Memory B cell (primary cell): Measurements from ENCODE around the gene DBN1.

Source experiments
- ATAC-seq: fragments of 150-1000 bp; cut with Tn5 transposase; 2 replicates; pipeline ENCODE4 v1.10.0; 2021; ENCODE audit warnings: low read depth, mild to moderate bottlenecking, moderate library complexity
- DNase-seq, 2 donors: peaks; one replicate each; pipeline ENCODE4 v3.0.0; 2022; ENCODE audit warnings: low spot score in 2 of 2
- H3K27ac Mint-ChIP-seq: one replicate; pipeline ENCODE4 v1.8.0; 2022; ENCODE audit warnings: mild to moderate bottlenecking, moderate library complexity, mixed read lengths
- H3K27me3 Mint-ChIP-seq: one replicate; pipeline ENCODE4 v1.8.0; 2022; ENCODE audit warnings: mixed read lengths
- H3K36me3 Mint-ChIP-seq: one replicate; pipeline ENCODE4 v1.8.0; 2022; ENCODE audit warnings: mild to moderate bottlenecking, mixed read lengths
- H3K4me1 Mint-ChIP-seq: one replicate; pipeline ENCODE4 v1.8.0; 2022; ENCODE audit warnings: mixed read lengths
- H3K4me3 Mint-ChIP-seq: one replicate; pipeline ENCODE4 v1.8.0; 2022; ENCODE audit warnings: mild to moderate bottlenecking, moderate library complexity, mixed read lengths
- H3K9me3 Mint-ChIP-seq: one replicate; pipeline ENCODE4 v1.8.0; 2022; ENCODE audit warnings: mixed read lengths

DBN1 gene

DNA sequence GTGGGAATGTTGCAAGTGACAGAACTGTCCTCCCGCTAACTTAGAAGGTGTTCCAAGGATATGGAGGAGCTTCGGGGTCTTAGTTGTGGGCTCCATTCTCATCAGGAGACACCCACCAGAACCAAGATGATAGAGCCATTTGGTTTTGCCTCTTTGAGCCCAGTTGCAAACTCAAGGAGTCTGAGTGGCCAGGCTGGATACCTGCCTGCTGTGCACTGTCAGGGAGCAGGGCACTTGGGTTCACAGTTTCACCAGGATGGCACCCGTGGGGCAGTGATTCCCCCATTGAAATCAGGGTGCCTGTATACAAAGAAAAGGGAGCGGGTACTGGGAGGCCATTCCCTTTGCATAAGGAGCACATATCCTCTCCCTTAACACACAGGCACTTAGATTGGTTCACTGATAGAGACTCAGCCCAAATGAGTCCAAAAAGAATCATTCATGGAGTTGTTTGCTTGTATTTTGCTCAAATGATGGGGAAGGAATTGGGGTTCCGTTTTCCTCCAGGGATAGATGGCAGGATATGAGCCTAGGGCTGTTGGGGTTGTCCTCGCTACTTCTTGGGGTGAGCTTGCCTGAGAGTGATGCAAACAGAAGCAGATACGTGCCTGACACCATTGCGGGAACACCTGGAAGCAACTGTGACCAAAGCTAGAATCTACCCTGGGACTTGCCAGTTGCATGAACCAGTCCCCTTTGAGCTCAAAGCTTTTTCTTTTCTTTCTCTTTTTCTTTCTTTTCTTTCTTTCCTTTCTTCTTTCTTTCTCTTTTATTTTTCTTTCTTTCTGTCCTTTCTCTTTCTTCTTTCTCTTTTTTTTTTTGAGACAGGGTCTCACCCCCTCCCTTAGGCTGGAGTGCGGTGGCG, 28.1 kb downstream of the DBN1 start:
- Mint-ChIP-seq H3K27me3 (no peaks in the 10 kb centered on the region), H3K36me3 (peaks cover 10% of the 10 kb centered on the region), H3K27ac (peak overlapping the region; percentile 95), H3K4me3 (peak overlapping the region; percentile 74), H3K9me3 (no peaks in the 10 kb centered on the region), H3K4me1 (peaks cover 31% of the 10 kb centered on the region)
- ATAC-seq (peak; percentile 12), DNase-seq (no peak)

- no peak for DNase-seq
- no peaks in the 10 kb centered on the region for H3K9me3 Mint-ChIP-seq
- peak overlapping the region; percentile 95 for H3K27ac Mint-ChIP-seq
- H3K4me1 Mint-ChIP-seq, result peaks cover 35% of the 10 kb centered on the region
- no peaks in the 10 kb centered on the region for H3K27me3 Mint-ChIP-seq
- peak; percentile 34 for ATAC-seq
- H3K36me3 Mint-ChIP-seq, result peaks cover 16% of the 10 kb centered on the region
- H3K4me3 Mint-ChIP-seq, result peak overlapping the region; percentile 61
Observed at GRCh38 chr5:177444106-177445051, 29.1 kb downstream of the DBN1 start.

DNA sequence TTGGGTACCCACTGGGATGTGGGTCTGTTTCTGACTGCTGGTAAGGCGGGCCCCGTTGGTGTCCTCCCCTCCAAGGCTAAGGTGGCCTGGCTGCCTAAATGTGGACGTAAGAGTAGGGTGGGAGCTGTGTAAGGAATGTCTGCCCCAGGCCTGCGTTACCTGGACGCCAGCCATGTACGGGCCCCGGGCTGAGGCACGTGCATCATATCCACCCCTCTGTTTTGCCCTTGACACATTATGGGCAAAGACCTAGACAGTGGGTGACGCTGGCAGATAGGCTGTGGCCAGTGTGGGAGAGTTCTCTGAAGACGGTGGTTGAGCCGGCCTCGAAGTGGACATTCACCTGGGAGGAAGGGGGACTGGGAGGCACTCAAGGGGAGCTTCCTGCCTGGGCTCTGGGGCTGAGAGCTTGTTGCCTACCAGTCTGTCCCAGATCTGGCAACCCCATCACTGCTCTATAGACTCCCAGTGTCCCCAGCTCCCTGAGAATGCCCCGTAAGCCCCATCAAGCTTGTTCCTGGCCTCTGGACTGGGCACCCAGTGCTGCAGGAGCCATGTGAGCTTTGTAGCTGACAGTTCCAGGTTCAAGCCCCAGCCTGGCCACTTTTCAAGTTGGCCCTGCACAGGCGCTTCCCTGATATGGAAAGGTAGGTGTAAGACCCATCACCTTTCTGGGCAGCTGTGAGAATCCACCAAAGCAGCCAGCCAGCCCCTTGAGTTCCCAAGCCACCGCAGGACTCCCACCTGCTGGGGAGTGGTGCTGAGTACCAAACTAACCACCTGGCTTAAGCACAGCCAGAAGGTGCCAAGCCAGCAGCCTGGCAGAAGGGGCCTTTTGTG, 30.1 kb downstream of the DBN1 start:
- ATAC-seq (no peak), DNase-seq (no peak)
- Mint-ChIP-seq H3K9me3 (no peaks in the 10 kb centered on the region), H3K4me3 (no peak overlapping the region), H3K36me3 (peaks cover 17% of the 10 kb centered on the region), H3K4me1 (peaks cover 31% of the 10 kb centered on the region), H3K27ac (peak overlapping the region; percentile 95), H3K27me3 (no peaks in the 10 kb centered on the region)

- Mint-ChIP-seq H3K4me3 (no peak overlapping the region), H3K27ac (no peak overlapping the region)
Observed at GRCh38 chr5:177442066-177442826, 31.2 kb downstream of the DBN1 start.

GRCh38 chr5:177440990-177441780, 32.2 kb downstream of the DBN1 start:
- H3K4me3 Mint-ChIP-seq, result no peak overlapping the region
- ATAC-seq (no peak), DNase-seq (no peak)
- H3K27ac Mint-ChIP-seq, result no peak overlapping the region
- no peaks in the 10 kb centered on the region for H3K27me3 Mint-ChIP-seq
- peaks cover 28% of the 10 kb centered on the region for H3K36me3 Mint-ChIP-seq
- H3K9me3 Mint-ChIP-seq, result no peaks in the 10 kb centered on the region
- peaks cover 32% of the 10 kb centered on the region for H3K4me1 Mint-ChIP-seq

More at GRCh38 chr5:177442066-177442826, 31.2 kb downstream of the DBN1 start:
- peaks cover 29% of the 10 kb centered on the region for H3K4me1 Mint-ChIP-seq
- no peaks in the 10 kb centered on the region for H3K27me3 Mint-ChIP-seq
- ATAC-seq, result no peak
- peaks cover 24% of the 10 kb centered on the region for H3K36me3 Mint-ChIP-seq
- H3K9me3 Mint-ChIP-seq, result no peaks in the 10 kb centered on the region
- DNase-seq, result no peak

GRCh38 chr5:177440211-177440989, 33.0 kb downstream of the DBN1 start:
- Mint-ChIP-seq H3K27me3 (no peaks in the 10 kb centered on the region), H3K36me3 (peaks cover 29% of the 10 kb centered on the region), H3K4me1 (peaks cover 25% of the 10 kb centered on the region), H3K9me3 (no peaks in the 10 kb centered on the region), H3K27ac (no peak overlapping the region), H3K4me3 (no peak overlapping the region)
- ATAC-seq, result no peak
- no peak for DNase-seq

- peaks cover 29% of the 10 kb centered on the region for H3K36me3 Mint-ChIP-seq
- H3K9me3 Mint-ChIP-seq, result no peaks in the 10 kb centered on the region
- H3K27me3 Mint-ChIP-seq, result no peaks in the 10 kb centered on the region
- H3K27ac Mint-ChIP-seq, result no peak overlapping the region
- ATAC-seq, result no peak
- peaks cover 18% of the 10 kb centered on the region for H3K4me1 Mint-ChIP-seq
- DNase-seq, result no peak
- H3K4me3 Mint-ChIP-seq, result no peak overlapping the region
Observed at GRCh38 chr5:177439518-177440053, 33.8 kb downstream of the DBN1 start.

- ATAC-seq, result no peak
- Mint-ChIP-seq H3K9me3 (no peaks in the 10 kb centered on the region), H3K27me3 (no peaks in the 10 kb centered on the region), H3K27ac (no peak overlapping the region), H3K36me3 (peaks cover 29% of the 10 kb centered on the region), H3K4me1 (peaks cover 13% of the 10 kb centered on the region), H3K4me3 (no peak overlapping the region)
- no peak for DNase-seq
Observed at GRCh38 chr5:177438468-177438867, 35.0 kb downstream of the DBN1 start.

GRCh38 chr5:177437623-177438022, 35.8 kb downstream of the DBN1 start:
- Mint-ChIP-seq H3K27ac (no peak overlapping the region), H3K4me3 (no peak overlapping the region), H3K36me3 (peaks cover 28% of the 10 kb centered on the region), H3K4me1 (peaks cover 13% of the 10 kb centered on the region), H3K9me3 (no peaks in the 10 kb centered on the region), H3K27me3 (no peaks in the 10 kb centered on the region)
- DNase-seq, result no peak
- ATAC-seq, result no peak

GRCh38 chr5:177435847-177436536, 37.4 kb downstream of the DBN1 start:
- no peaks in the 10 kb centered on the region for H3K27me3 Mint-ChIP-seq
- H3K27ac Mint-ChIP-seq, result no peak overlapping the region
- ATAC-seq (no peak), DNase-seq (no peak)
- peaks cover 20% of the 10 kb centered on the region for H3K36me3 Mint-ChIP-seq
- H3K9me3 Mint-ChIP-seq, result no peaks in the 10 kb centered on the region
- no peak overlapping the region for H3K4me3 Mint-ChIP-seq
- peaks cover 18% of the 10 kb centered on the region for H3K4me1 Mint-ChIP-seq

DNA sequence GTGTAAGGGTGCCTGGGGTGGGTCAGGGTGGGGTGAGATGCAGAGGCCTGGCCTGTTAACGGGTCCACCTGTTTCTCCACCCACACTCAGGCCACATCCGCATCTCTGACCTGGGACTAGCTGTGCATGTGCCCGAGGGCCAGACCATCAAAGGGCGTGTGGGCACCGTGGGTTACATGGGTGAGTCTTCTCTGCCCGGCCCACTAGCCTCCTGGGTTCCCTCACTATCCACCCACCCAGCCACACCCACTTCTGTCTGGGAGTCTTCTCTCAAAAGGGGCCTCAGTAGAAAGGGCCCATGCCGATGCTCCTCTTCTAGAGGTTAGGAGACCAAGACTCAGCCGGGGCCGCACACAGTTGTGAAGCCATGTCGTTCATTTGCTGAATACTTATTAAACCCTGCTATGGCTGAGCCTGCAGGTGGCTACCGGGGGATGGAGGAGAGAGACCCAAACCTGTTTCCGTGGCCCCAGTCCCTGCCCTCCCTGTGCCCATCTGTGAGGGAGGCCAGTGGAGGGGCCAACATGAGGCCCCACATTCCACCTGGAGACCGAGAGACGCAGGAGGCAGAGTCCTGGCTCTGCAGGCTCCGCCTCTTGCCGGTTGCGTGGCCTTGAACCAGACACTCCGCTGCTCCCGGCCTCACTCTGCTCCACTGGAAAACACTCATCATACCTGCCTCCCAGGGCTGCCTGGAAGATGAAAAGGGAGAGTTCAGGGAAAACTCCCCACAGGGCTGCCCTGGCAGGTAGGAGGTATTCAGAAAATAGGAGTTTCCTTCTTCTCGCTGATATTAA, 38.3 kb downstream of the DBN1 start:
- Mint-ChIP-seq H3K27me3 (no peaks in the 10 kb centered on the region), H3K36me3 (peaks cover 25% of the 10 kb centered on the region), H3K4me3 (no peak overlapping the region), H3K4me1 (peaks cover 27% of the 10 kb centered on the region), H3K9me3 (no peaks in the 10 kb centered on the region), H3K27ac (no peak overlapping the region)
- DNase-seq (no peak), ATAC-seq (no peak)
